HEK293T (cell line): ENCODE data around the gene OR10A4.

Experiments
- BHLHE40 ChIP-seq: fragments of 450-650 bp; IDR thresholded peaks from 2 replicates; pipeline ENCODE4 v1.6.1; 2016; ENCODE audit warnings: mild to moderate bottlenecking, moderate library complexity, borderline replicate concordance
- FOXA1 ChIP-seq: fragments of 450-650 bp; IDR thresholded peaks from 2 replicates; pipeline ENCODE4 v1.6.1; 2016; ENCODE audit warnings: mild to moderate bottlenecking
- FOXK2 ChIP-seq: fragments of 450-650 bp; IDR thresholded peaks from 2 replicates; pipeline ENCODE4 v1.6.1; 2016; ENCODE audit warnings: mild to moderate bottlenecking
- FOXM1 ChIP-seq: fragments of 450-650 bp; IDR thresholded peaks from 2 replicates; pipeline ENCODE4 v1.6.1; 2017; ENCODE audit warnings: mild to moderate bottlenecking, borderline replicate concordance
- HDGF ChIP-seq: fragments of 450-650 bp; IDR thresholded peaks from 2 replicates; pipeline ENCODE4 v1.6.1; 2017; ENCODE audit warnings: antibody characterized with exemption, borderline replicate concordance
- TARDBP ChIP-seq: fragments of 450-650 bp; IDR thresholded peaks from 2 replicates; pipeline ENCODE4 v1.6.1; 2016
- ZNF384 ChIP-seq: fragments of 450-650 bp; IDR thresholded peaks from 2 replicates; pipeline ENCODE4 v1.6.1; 2016

DNA sequence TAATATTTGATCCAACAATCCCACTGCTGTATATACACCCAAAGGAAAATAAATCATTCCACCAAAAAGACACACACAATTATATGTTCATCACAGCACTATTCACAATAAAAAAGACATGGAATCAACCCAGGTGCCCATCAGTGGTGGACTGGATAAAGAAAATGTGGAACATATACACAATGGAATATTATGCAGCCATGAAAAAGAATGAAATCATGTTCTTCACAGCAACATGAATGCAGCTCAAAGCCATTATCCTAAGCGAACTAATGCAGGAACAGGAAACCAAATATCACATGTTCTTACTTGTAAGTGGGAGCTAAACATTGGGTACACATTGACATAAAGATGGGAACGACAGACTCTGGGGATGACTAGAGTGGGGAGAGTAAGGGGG, 43.3 kb downstream of the OR10A4 start:
- no peak for TF ChIP-seq BHLHE40
- TF ChIP-seq HDGF: no peak
- TF ChIP-seq FOXM1: no peak
- no peak for TF ChIP-seq ZNF384
- no peak for TF ChIP-seq TARDBP
- no peak for TF ChIP-seq FOXA1
- no peak for TF ChIP-seq FOXK2
